Measurements from ENCODE around the gene CYFIP1. TPM values are rescaled to one million over a fixed set of nuclear protein-coding genes. Genes with fewer than 3 reads are reported as not detected.

CYFIP1 gene
- polyA plus RNA-seq, 2 of the 4 experiments (the other 2 are of a cell fraction): 68.2 to 69.4 TPM

- TF ChIP-seq MAZ (IDR thresholded peaks at IDR 0.05; ENCODE audit: borderline replicate concordance, low read depth, low read length): no peak
These were observed 153.0 kb downstream of the CYFIP1 start (continued) for GRCh38 chr15:22827125-22827524.

GRCh38 chr15:22823495-22824128, 156.6 kb downstream of the CYFIP1 start:
- WGBS (ENCODE audit: missing lambda C conversion rate): 95% methylated on average over 29 of the region's 29 CpGs
- Histone ChIP-seq H3K4me3 (no peak overlapping the region), H3K9me3 (no peaks in the 10 kb centered on the region), H3K4me1 (no peaks in the 10 kb centered on the region), H3K4me2 (no peak overlapping the region), H3K27ac (no peak overlapping the region)
- POLR2A ChIA-PET: no interaction called here
- CTCF ChIA-PET: interaction anchor here (0.7 kb wide), 1 partner anchor 11 kb away, joined by 3 read pairs; no protein-coding TSS in a partner anchor
- no peak for FAIRE-seq
- no peak for TF ChIP-seq RFX5 (IDR thresholded peaks at IDR 0.05)
- TF ChIP-seq CTCF (IDR thresholded peaks at IDR 0.05): no peak
- TF ChIP-seq, protein P1, sequence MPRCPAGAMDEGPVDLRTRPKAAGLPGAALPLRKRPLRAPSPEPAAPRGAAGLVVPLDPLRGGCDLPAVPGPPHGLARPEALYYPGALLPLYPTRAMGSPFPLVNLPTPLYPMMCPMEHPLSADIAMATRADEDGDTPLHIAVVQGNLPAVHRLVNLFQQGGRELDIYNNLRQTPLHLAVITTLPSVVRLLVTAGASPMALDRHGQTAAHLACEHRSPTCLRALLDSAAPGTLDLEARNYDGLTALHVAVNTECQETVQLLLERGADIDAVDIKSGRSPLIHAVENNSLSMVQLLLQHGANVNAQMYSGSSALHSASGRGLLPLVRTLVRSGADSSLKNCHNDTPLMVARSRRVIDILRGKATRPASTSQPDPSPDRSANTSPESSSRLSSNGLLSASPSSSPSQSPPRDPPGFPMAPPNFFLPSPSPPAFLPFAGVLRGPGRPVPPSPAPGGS (IDR thresholded peaks at IDR 0.05): no peak
- TF ChIP-seq, protein P2, sequence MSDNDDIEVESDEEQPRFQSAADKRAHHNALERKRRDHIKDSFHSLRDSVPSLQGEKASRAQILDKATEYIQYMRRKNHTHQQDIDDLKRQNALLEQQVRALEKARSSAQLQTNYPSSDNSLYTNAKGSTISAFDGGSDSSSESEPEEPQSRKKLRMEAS (IDR thresholded peaks at IDR 0.05): no peak
- TF ChIP-seq TFCP2L1 (CRISPR knock-in tag; IDR thresholded peaks at IDR 0.05): no peak
- no peak for TF ChIP-seq RCOR1 (IDR thresholded peaks at IDR 0.05; ENCODE audit: low read depth, low read length)
- no peak for TF ChIP-seq HOXB13 (CRISPR knock-in tag; IDR thresholded peaks at IDR 0.05; ENCODE audit: low read depth)
- TF ChIP-seq, protein P3, sequence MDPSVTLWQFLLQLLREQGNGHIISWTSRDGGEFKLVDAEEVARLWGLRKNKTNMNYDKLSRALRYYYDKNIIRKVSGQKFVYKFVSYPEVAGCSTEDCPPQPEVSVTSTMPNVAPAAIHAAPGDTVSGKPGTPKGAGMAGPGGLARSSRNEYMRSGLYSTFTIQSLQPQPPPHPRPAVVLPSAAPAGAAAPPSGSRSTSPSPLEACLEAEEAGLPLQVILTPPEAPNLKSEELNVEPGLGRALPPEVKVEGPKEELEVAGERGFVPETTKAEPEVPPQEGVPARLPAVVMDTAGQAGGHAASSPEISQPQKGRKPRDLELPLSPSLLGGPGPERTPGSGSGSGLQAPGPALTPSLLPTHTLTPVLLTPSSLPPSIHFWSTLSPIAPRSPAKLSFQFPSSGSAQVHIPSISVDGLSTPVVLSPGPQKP (IDR thresholded peaks at IDR 0.05; ENCODE audit: low read depth, low read length): no peak
- TF ChIP-seq RAD21 (conservative IDR thresholded peaks at IDR 0.05 in 1 of 2, IDR thresholded peaks at IDR 0.05 in 1 of 2): no peak
- no peak for TF ChIP-seq EHMT2 (IDR thresholded peaks at IDR 0.05; ENCODE audit: low read depth)
- TF ChIP-seq MYC (IDR thresholded peaks at IDR 0.05; ENCODE audit: borderline replicate concordance, low read length): no peak
- TF ChIP-seq CHD2 (IDR thresholded peaks at IDR 0.05; ENCODE audit: low read length, partially characterized antibody): no peak
- no peak for TF ChIP-seq HOXB5 (CRISPR knock-in tag; IDR thresholded peaks at IDR 0.05)
- TF ChIP-seq ZC3H11A (IDR thresholded peaks at IDR 0.05): no peak
- TF ChIP-seq NPAS2 (CRISPR knock-in tag; IDR thresholded peaks at IDR 0.05; ENCODE audit: borderline replicate concordance): no peak
- TF ChIP-seq REST (IDR thresholded peaks at IDR 0.05): no peak
- no peak for TF ChIP-seq SMC3 (IDR thresholded peaks at IDR 0.05)
- no peak for TF ChIP-seq POLR2A (IDR thresholded peaks at IDR 0.05; ENCODE audit: low read length)
- TF ChIP-seq POLR2AphosphoS2 (conservative IDR thresholded peaks at IDR 0.05; ENCODE audit: low read length): no peak
- TF ChIP-seq RARB (CRISPR knock-in tag; IDR thresholded peaks at IDR 0.05): no peak
- ATAC-seq: no peak
- no peak for DNase-seq (ENCODE audit: low read depth in 1 of 2, low spot score in 1 of 2)
